GM19328 (cell line): ENCODE results near the gene PPP1R3F.
"Not testable (repeated sequence)": the region's sequence is repeated elsewhere in the genome, so short reads cannot be mapped to it uniquely, and the experiment has no call there.

Experiments
- ATAC-seq: cut with Tn5 transposase; IDR thresholded peaks from one replicate; pipeline ENCODE4 v1.9.1; 2021; ENCODE audit warnings: mild to moderate bottlenecking, moderate library complexity; ENCODE audit not compliant: unreplicated experiment

PPP1R3F gene

DNA sequence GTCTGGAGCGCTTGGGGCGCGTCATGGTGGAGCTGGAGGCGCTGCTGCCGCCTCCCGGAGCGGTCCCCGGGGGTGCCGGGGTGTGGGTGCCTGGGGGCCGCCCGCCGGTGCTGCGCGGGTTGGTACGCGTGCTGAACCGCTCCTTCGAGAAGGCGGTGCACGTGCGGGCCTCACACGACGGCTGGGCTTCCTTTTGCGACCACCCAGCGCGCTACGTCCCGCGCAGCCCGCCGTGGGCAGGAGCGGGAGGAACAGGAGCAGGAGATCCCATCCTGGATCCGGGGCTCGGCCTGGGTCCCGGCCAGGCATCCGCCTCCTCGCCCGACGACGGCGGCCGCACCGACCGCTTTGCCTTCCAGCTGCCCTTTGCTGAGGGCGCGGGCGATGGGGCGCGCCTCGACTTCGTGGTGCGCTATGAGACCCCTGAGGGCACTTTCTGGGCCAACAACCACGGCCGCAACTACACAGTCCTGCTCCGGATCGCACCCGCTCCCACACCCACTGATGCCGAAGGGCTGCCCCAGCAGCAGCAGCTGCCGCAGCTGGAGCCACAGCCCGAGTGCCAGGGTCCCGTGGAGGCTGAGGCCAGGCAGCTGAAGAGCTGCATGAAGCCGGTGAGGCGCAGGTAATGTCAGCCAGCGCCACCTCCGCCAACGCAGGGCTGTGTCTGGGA lies 792 bp downstream of the PPP1R3F start:
- ATAC-seq = no peak

DNA sequence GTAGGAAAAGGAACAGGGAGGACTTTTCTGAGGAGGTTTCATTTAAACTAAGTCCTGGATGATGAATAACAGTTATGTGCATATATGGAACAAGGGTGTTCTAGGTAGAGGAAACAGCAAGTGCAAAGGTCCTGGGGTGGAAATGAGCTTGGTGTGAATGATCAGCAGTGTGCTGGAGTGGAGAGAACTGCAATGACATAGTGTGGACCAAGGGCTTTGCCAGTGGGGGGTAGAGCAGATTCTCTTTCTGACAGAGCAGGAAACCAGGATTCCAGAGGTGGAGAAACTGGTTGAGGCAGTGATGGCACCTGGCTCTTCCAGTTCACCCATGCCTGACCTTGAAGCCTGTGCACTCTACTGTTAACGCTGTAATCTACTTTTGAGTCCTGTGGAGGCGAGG lies 1.7 kb downstream of the PPP1R3F start:
- ATAC-seq = no peak

DNA sequence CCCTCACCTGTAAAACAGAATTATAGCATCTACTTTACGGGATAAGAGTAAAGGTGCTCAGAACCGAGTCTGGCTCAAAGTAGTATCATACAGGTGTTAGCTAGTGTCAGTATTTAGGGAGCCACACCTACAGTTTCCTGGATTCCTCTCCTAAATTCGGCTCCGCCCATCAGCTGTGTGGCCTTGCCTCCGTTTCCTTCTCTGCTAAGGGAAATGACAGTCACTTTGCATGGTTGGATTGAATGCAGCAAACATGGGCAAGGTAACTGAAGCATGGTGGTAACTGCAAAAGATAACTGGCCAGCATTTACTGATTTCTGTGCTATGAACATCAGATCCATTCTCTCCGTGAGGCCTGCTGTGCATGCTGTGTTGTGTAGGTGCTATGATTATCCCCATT lies 2.8 kb downstream of the PPP1R3F start:
- no peak for ATAC-seq

DNA sequence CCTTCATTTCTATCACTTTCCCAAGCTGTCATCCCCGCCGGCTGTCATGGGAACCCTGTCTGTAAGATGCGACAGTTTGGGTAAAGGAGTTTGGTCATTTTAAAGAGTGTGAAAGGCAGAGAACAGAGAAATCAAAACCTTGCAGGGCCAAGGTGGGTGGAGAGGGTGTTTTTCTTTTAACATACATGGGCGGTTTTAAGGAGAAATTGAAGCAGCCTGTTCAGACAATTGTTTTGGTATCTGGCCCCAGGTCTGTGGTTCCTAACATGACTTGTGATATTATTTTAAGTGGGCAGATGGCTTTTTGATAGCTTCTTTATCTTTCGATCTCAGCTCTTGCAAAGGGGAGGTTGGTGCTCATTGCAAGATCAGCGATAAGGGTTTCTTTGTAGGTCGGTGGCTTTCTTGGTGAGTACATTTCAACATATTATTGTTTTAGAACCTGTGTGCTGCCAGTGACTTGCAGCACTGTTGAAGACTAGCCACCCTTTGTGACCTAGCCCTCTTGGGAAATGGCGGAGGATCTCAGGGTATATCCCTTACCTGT lies 3.7 kb downstream of the PPP1R3F start:
- ATAC-seq = no peak

DNA sequence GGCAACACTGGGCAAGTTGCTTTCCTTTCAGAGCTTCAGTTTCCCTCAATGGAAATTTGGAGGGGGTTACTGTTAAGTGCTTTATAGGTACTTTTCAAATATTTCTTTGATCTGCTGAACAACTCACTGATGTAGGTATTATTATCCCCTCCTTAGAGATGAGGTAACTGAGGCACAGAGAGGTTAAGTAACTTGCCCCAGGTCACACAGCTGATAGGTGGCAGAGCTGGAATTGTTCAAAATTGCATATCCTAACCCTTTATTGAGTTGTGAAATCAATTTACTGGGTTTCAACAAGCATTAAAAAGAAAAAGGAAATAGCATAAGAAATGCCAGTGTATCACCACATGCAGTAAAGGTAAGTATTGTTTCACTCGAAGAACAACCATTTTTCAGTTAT lies 6.6 kb downstream of the PPP1R3F start:
- no peak for ATAC-seq

DNA sequence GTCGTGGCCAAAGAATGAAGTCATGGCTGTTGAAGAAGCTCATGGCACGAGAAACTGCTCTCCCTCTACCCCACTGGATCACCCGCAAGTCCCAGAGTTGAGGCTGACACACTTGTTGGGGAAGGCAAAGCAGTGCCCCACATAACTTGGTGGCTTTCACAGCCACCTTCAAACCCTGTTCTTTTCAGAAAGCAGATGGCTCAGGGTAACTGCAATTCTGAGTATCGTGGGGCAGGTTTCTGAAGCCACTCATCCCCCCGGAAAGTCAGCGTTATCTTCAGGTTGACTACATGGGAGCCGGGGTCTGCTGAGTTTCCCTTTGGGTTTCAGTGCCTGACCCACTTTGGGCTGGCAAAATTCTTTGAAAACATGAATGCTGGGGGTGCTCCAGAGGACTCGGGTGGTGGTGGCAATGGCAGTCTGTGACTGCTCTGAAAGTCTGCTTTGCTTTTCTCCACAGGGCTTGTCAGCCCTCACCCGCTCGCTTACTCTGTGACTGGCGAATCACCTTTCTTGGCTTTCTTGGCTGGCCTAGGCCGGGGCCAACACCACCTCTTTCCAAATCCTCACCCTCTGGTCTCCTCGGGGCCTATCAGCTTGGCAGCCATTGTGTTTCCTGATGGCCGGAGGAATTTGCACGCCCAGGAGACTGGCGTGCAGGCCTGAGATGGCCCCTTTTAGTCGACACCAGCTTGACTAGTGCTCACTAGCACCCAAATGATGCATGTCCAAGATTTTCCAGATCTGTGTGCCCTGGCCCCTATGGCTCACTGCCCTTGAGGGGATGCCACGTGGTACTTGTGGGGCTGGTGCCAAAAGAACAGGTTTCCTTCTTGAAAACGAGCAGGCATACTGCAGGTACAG lies 7.3 kb downstream of the PPP1R3F start:
- no peak for ATAC-seq

DNA sequence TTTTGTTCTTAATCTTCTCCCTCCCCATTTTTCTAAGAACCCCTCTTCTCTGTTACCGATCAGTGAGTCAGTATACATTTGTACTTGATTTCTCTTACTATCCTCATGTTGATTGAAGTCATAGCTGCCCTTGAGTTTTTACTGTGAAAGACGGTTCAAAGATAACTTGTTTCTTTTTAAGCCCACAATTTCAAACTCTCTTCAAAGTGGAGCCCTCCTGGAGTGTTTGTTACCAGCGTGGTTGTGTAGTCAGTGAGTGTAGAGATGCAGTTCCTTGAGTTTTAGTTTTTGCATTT lies 7.9 kb downstream of the PPP1R3F start:
- ATAC-seq = no peak

DNA sequence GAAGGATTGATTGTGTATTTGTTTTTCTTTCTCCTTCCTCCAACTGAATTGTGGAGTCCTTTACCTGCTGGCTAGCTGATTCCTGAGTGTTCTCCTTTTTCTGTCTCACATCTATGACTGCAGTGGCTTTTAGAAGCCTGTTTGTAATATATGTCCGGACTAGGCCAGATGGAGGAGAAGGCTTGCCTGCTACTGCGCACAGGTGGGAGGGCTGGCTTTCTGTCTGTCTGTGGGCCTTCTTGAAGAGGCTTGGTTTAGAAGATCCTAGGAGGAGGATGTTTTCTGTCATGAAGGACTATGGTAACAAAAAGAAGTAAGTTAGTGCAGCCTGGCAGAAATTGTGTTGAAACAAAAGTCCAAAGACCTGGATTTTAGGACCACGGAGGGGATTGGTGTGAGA lies 8.5 kb downstream of the PPP1R3F start:
- no peak for ATAC-seq

DNA sequence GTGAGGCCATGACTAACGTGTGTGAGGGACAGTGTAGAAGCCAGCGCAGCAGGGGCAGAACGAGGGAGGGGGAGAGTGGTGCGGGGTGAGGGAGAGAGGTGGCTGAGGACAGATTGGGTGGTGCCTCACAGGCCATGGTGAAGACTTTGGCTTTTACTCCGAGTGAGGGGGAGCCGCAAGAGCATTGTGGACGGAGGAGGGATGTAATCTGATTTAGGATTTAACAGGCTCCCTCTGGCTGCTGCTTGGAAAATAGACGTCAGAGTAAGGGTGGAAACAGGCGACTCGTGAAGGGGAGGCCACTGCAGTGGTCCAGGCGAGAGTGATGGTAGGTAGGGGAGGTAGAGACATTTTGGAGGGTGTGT lies 13.0 kb downstream of the PPP1R3F start:
- no peak for ATAC-seq

DNA sequence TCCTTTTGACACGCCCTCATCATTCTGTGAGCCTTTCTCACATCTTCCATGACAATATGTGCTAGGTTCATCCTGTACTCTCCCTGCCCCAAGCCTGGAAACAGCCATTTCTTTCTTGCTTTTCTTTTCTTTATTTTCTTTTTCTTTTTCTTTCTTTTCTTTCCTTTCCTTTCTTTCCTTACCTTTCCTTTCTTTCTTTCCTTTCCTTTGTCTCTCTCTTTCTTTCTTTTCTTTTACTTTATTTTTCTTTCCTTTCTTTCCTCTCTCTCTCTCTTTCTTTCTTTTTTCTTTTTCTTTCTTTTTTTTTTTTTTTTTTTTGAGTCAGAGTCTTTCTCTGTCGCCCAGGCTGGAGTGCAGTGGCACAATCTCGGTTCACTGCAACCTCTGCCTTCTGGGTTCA lies 14.6 kb downstream of the PPP1R3F start:
- ATAC-seq = no peak

DNA sequence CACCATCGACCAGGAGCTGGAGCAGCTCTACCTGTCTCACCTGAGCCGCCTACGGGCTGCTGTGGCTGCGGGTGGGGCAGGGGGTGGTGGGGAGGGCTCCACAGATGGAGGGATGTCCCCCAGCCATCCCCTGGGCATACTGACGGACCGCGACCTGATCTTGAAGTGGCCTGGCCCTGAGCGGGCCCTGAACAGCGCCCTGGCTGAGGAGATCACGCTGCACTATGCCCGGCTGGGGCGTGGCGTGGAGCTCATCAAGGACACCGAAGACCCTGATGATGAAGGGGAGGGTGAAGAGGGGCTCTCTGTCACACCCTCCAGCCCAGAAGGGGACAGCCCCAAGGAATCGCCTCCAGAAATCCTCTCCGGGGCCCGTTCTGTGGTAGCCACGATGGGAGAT lies 16.5 kb downstream of the PPP1R3F start:
- ATAC-seq = no peak

DNA sequence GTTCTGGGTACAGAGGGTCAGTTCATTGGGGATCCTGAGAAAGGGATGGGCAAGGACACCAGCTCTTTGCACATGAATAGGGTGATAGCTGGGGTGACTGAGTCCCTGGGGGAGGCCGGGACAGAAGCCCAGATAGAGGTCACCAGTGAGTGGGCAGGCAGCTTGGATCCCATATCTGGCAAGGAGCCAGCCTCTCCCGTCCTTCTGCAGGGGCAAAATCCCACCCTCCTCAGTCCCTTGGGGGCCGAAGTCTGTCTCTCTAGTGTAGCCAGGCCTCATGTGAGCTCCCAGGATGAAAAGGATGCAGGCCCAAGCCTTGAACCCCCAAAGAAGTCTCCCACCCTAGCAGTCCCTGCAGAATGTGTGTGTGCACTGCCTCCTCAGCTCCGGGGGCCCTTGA lies 17.0 kb downstream of the PPP1R3F start:
- no peak for ATAC-seq

DNA sequence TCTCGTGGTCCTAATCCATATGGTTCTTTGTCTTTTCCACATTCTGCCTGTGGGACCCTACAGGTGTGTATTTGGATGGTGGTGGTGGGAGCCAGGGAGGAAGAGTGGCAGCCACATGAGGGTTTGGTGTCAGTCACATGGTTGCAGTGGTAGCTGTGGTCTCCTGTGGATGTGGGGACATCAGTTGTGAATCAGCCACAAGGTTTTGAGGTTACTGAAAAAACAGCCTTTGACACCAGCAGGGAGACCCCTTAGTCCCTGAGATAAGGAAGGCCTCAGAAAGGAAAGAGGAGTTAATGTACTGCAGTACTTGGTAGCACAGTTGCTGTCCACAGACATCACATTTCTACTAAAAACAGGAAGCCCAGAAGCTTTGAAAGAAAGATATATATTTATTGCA lies 18.1 kb downstream of the PPP1R3F start:
- no peak for ATAC-seq

DNA sequence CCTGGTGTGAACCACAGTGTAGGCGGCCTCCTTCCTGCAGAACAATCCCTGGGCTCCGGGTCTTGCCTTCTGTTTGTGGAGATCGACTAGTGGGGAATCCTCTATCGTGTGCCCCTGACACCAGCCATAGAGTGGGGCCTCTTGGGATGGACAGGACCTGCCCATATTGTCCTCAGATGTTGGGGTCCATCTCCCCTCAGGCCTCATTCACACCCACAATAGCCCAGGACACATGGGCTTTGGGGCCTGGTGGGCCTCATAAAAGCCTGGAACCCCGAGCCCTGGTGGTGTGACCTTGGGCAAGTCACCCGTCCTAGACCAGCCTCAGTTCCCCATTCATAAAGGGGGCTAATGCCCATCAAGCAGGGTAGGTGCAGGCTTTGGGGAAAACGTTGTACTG lies 20.6 kb downstream of the PPP1R3F start:
- no peak for ATAC-seq

DNA sequence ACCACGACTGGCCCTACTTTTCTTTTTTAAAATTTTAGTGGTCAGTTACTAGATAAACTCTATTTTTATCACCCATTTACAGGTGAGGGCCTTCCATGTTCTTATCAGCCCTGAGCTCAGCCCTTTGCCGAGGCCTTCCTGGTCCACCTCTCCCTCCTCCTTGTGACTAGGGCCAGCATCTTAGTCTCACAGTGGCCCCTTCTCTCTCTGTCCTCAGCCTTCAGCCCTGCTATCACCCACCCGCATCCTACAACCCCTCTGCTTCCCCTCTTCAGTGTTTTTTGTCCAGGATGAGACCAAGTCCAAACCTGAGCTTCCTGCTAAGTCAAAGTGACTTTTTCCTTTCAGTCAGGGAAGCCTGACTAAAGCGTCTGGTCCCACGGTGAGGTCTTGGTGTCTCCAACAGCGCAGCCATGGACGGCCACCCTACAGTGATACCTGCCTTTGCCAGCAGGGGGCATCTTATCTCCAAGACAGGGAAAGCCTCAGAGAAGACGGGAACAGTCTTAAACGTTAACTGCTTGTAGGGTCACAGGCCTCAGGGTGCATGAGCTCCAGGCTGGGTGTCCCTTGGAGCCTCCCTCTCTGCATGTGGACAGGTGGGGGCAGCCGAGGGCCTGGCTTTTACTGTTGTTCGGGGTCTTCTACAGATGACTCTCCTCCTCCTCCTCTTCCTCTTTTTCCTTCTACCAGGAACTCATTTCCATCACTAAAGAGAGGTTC lies 22.2 kb downstream of the PPP1R3F start:
- no peak for ATAC-seq

DNA sequence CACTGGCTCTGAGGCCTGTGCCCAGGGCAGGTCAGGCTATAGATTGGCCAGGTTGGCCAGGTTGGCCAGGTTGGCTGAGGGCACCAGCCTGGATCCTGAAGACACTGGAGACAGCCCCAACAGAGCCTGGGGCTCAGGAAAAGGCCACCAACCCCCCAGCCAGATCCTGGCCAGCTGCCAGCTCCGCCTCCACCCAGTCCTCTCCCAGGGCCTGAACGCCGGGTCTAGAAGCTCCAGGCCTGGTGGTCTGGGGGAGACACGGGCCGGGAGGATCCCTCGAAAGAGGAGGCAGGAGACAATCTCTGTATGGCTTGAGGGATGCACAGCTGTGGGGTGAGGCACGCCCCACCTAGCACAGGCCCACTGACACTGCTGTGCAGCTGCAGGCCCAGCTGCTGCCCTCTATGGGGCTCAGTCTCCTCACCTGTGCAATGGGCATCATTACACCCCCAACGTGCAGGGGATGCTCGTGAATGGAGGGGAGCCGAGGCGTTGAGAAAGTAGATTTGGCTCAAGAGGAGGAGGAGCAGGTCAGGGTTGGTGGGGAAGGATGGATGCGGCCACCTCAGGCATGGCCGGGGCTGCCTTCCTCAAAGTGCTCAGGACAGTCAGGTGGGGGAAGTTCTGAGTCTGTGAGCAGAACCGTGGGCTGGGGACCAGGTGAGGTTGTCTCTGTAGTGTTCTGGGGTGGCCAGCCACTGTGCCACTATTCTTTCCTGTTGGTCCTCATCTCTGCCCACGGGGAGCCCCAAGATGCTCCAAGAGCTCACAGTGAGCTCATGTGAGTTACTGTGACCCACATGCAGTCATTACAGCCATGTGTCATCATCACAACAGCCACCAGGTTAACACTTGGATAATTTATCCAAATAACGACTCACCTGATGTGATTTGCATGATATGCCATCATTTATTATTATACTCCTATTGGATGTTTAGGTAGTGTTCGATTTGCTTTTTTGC lies 23.1 kb downstream of the PPP1R3F start:
- ATAC-seq = no peak

DNA sequence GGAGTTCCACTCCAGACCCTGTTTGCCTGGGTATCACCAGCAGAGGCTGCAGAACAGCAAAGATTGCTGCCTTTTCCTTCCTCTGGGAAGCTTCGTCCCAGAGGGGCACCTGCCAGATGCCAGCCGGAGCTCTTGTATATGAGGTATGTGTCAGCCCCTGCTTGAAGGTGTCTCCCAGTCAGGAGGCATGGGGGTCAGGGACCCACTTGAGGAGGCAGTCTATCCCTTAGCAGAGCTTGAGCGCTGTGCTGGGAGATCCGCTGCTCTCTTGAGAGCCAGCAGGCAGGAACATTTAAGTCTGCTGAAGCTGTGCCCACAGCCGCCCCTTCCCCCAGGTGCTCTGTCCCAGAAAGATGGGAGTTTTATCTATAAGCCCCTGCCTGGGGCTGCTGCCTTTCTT lies 29.7 kb downstream of the PPP1R3F start:
- not testable (repeated sequence) for ATAC-seq

DNA sequence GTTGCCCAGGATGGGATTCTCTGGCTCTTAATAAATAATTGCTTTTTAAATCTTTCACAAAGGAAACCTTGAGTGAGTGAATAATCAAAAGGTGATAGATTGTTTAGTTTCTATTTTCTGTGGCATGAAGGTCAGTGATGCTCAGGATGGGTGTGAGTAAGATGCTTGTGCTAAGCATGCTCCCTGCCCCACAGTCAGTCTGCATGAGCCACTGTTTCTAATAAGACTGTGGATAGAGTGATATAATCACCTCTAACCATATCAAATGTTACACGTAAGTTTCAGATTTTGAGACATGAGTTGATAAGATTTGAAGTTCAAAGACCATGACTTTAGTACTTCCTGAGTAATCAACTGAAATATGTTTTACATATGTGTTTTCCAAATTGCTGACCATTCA lies 31.1 kb downstream of the PPP1R3F start:
- no peak for ATAC-seq

DNA sequence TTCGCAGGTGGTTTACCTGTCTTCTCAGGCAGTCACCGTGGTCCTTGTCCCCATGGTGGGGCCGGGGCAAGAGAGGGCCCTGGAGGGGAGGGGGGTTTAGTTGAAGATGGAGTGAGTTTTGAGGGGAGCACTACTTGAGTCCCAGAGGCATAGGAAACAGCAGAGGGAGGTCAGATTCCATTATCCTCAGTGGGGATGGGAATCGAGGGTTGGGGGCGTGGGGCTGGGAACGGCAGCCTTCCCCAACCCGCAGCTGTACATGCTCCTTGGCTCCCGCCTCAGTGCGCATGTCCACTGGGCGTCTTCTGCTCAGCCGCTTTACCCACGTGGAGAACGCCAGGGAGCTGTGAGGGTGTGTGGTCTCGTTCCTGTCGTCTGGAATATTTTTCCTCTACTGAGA lies 33.8 kb downstream of the PPP1R3F start, which contains the start of gene GAGE10:
GAGE10 (plus strand) TSS at position 301 of the 400 bp plus-strand sequence. CDS start 1,214 bp downstream, outside the sequence.
- no peak for ATAC-seq

DNA sequence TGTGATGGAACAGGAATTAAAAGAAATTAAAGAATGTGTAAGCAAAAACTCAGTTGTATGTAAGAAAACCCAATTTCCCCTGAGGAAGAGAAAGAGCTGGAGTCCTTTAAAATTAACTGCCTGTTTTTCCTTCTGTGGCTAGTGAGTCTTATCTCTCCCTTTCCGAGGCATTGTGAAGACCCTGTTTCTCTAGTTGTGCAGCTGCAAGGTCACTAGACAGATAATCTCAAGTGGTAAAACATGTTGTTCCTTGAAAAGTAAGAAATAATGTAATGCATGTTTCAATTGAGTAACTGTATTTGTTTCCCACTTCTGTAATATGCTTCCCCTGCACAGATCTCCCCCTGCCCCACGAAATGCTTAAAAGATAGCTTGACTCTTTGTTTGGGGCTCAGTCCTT lies 38.2 kb downstream of the PPP1R3F start:
- not testable (repeated sequence) for ATAC-seq
